HTR-8/SVneo (cell line): ENCODE measurements around the gene PAQR7.

Experiments used
- DNase-seq: peaks from one replicate; pipeline ENCODE4 v3.0.0; 2011; ENCODE audit warnings: low spot score, mixed read lengths; ENCODE audit not compliant: insufficient read length
- FAIRE-seq: peaks from 2 replicates; lab custom pipeline; 2011; peaks lifted over from hg19 to GRCh38; lab: Jason Lieb, UNC

Gene PAQR7

DNA sequence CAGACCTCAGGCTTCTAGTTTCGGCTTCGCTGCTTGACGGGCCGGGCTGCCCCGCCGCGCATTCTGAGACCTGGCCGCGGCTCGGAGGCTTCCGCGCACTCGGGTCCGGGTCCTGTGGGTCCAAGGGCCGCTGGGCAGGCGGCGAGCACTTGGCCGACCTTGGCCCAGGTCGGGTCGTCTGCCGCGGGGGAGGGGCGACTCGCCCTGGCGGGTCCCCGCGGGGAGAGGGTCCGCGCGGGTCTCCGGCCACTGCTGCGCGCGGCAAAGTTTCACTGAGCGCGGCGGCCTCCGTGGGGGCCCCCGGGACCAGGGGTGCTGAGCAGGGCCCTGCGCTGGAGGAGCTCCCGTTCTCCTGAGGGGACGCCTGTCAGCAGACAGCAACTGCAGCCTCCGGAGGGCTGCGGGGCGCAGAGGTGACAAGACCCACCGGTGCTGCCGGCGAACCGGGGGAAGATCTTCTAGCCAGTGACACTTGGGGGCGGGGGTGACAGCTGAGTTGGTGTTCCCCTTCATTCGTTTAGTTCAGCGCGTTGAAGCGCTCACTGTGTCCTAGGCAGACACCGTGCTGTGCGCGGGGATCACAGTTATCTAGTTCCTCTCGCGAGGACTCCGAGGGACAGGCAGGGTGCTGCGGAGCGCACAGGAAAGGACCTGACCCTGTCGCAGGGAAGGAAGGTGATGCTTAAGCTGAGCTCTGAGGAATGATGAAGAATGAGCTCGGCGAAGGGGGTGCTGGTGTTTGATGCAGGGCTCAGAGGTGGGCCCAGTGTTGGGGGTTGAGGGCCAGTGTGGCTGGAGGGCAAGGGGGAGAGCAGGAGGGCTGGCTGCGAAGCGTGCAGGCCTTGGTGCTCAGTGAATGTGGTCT is 55.0 kb downstream of the PAQR7 start:
- DNase-seq (peak; percentile 57), FAIRE-seq (peak; percentile 40)

DNA sequence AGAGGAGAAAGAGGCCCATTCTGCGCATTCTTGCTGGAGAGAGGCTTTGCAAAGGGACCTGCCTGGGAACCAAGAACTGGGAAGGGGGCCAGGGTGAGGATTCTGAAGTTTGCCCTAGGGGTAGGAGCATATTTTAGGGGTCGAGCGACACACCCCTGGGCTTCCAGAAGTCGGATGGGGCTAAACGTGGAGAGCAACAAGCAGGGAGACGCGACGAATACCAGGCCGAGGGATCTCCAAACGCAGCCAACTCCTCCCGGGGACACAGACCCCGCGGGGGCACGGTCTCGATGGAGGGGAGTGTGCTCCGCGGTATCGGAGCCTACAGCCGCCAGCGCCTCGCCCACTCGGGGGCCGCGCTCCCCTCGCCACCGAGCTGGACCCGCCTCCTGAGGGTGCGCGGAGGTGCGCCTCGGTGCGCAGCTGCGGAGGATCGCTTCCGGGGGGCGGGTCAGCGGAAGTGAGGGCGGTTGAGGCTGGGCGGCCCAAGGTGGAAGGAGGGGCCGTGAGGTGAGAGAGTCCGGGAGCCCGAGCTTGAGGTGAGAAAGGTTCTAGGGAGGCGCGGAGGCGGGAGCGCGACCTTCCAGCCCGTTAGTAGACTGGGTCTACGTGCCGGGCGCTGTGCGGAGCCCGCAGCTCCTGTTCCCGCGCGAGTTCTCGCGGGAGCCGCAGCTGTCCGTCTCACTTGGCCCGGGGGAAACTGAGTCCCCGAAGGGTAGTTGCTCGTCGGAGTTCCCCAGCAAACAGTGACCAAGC is 55.8 kb downstream of the PAQR7 start, which contains the start of gene MTFR1L:
MTFR1L (plus strand) TSS at position 464 of the 756 bp plus-strand sequence. CDS start 3,151 bp downstream, outside the sequence.
- DNase-seq = peak; percentile 86
- FAIRE-seq = peak; percentile 88

DNA sequence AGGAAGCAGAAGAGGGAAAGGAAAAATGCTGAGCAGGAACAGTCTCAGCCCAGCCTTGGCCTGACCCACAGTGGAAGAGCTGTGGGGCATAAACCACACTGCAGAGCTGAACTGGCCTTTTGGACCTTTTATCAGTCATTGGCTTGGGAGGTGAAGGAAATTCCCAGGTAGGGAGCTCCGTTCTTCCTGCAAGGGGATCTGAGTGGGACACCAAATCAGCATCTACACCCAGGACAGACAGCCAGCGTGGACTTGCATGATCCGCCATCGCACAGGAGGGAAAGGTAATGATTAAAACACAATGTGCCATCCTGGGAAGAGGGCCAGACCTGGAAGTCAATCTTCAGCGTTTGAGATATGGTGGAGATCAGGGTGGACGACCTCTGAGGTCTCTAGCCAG is 56.9 kb downstream of the PAQR7 start:
- DNase-seq (no peak), FAIRE-seq (no peak)

DNA sequence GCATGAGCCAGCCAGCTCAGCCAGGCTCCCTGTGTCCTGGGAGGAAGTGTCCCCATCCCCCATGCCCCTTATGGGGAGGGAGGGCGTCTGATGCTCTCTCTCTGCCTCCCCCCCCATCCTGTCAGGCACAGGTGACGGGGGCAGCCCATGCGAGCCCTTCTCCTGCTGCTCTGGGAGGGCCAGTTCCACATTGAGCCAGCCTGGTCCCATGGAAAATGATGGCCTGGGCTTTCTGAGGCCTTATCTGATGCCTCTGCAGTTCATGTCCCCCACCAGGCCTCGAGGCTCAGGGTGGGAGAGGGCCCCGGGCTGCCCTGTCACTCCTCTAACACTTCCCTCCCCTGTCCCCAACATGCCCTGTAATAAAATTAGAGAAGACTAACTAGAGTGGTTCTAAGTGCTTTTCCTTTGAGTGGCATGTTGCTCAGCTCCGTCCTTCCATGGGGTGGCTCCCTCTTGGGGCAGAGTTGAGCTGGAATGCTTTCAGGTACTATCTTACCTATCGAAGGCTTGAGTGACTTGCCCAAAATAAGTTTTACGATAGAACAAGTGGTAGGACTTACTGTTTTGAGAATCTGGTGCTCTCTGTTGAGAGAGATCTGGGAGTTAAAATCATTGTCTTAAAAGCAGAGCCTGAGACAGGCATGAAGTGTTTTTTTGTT is 57.5 kb downstream of the PAQR7 start:
- no peak for FAIRE-seq
- DNase-seq = no peak

DNA sequence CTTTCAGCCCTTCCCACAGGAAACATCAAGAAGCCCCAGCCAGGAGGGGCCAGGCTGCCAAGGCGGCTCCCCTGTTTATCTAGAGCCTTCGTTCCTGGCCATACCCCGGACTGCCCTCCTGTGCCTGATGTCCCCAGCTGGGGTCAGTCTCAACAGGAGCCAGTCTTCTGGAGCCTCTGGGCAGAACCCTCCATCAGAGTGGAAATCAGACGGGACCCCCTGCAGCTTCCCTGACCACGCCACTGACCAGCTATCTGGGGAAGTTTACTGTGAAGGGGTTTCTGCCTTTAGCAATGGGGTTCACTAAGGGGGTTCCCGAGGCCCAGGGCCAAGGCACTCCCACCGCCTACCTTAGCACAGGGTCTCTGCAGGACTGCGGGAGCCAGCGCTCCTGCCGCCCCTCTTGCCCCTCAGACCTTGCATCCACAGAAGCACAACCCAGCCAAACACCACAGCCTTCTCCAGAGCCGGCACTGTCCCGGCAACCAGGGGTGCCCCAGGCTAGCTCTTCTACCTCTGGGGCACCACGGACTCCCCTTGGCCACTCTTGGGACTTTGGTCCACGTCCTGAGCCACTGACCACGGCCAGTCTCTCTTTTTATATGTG is 59.3 kb downstream of the PAQR7 start:
- FAIRE-seq = no peak
- DNase-seq = no peak

DNA sequence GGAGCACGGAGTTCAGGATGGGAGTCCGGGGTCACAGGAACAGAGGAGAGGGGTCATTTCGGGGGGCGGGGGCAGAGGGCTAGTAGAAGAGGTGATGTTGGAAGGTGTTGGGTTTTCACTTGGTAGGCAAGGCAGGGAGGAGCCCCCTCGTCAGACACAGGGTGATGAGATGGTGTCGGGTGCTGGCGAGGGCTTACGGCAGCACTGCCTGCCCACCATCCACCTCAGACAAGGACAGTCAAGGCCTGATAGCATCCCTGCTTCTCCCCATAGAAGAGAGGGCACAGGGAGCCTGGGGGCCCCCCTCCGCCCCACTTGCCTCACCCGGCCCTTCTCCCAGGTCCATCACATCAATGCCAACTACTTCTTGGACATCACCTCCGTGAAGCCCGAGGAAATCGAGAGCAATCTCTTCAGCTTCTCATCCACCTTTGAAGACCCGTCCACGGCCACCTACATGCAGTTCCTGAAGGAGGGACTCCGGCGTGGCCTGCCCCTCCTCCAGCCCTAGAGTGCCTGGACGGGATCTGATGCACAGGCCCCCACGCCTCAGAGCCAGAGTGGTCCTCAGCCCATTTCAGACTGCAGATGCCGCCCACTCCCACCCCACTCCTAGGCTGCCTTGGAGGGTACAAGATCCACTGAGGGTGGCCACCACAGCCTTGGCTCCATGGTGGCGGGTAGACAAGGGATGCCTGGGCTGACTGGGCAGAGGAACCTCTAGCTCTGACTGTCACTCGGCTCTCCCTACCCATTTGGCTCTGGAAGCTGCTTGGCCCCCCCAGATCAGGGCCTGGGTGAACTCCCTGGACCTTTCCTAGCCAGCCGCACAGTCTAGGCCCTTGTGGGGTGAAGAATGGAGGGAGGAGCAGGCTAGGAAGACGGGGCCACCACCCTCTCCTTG is 60.0 kb downstream of the PAQR7 start:
- DNase-seq = no peak
- FAIRE-seq = no peak

DNA sequence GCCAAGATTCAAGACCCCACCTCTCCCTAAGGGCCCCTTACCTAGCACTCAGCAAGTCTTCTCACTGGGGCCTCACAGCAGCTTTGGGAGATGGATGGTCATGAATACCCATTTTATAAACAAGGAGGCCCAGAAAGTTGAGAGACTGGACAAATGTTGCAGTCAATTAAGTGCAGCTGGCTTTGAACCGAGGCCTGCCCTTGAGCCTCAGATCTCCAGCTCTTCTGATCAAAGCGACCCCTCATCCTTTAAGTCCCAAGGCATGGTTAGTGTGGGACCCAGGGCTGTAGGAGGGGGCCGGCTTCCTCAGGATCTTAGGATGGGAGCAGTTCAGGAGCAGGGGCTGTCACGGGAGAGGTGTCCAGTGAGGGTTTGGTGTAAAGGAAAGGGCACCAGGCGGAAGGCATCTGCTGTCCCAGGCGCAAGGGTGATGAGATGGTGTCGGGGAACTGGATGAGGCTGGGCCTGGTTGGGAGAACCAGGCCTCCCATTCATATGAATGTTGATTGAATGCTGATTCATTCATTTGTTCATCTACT is 60.9 kb downstream of the PAQR7 start:
- no peak for DNase-seq
- FAIRE-seq = no peak

DNA sequence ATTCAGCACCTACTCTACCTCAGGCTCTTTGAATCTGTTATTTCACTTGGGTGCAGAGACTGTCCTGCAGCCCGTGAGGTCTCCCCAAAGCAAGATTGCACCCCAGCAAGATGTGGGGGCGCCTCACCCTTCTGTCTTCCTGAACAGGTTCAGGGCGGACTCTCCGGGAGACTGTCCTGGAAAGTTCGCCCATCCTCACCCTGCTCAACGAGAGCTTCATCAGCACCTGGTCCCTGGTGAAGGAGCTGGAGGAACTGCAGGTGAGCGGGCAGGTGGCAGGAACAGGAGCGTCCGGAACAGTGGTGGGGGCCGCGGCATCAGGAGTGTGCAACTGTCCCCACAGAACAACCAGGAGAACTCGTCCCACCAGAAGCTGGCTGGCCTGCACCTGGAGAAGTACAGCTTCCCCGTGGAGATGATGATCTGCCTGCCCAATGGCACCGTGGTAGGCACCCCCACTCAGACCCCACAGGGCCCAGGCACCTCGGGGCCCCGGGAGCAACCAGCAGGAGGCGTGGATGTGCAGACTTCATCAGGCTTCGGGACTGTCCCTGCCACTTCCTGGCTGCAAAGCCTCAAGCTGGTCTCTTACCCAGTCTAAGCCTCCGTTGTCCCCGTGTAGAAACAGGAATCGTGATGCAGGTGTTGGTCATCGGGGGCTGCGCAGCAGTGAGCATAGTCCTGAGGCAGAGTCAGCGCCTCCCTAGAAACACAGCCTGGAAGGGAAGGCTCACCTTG is 61.6 kb downstream of the PAQR7 start:
- DNase-seq (no peak), FAIRE-seq (no peak)

DNA sequence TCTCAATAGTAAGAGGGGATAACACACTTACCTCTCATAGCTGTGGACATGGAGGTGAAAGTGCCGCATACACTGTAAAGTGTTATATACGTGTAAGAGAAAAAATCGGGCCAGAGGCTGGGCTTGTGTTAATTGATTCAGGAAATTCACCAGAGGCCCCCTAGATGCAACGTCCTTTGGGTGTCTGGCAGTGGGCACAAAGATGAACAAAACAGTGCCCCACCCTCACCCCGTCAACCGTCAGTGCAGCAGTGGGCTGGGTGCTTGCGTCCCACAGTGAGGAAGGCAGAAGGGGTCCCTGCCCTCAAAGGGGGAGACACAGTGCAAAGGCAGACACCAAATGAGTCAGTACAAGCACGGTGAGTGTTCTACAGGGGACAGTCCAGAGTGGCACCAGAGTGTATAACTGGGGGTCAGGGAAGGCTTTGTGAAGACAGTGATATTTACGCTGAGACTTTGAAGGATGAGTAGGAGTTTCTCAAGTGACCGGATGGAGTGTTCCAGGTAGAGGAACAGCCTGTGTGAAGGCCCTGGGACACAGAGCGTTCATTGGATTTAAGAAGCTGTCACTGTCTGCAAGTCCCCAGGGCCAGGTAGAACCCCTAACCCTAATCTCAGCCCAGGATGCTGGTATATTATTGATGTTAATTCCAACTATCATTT is 62.3 kb downstream of the PAQR7 start:
- FAIRE-seq = no peak
- DNase-seq = no peak
